Measurements from ENCODE around the gene CDH13. TPM values are rescaled to one million over a fixed set of nuclear protein-coding genes. Genes with fewer than 3 reads are reported as not detected.
A peak's percentile ranks its signal among the peaks of the same experiment; 100 is the strongest.

CDH13 gene
- total and polyA plus RNA-seq, 10 of the 15 experiments (the other 5 are each of a cell fraction or from before 2014, with no cell fraction given): under 0.01 to 0.05 TPM; not detected in 8

- FAIRE-seq: peak; percentile 35
- POLR2A ChIA-PET: no interaction called here
- SMC1A ChIA-PET (ENCODE audit: uncharacterized antibody, unreplicated experiment): no interaction called here
- intact Hi-C loops (cut with micrococcal nuclease; ENCODE audit: unreplicated experiment): no loop called here
- peak; percentile 61 for ATAC-seq
- no peaks in the 10 kb centered on the region for H3K27me3 ChIP-seq (replicated peaks in 1 of 2; ENCODE audit: control insufficient read depth in 2 of 2, insufficient read depth in 2 of 2, low read length in 1 of 2)
- 0% methylated on average over 2 of the region's 2 CpGs for WGBS (ENCODE audit: insufficient coverage, insufficient replicate concordance, low lambda C conversion rate, missing lambda C conversion rate)
- H3K9me3 ChIP-seq (replicated peaks; ENCODE audit: control insufficient read depth, insufficient read depth, low read length): peaks cover 14% of the 10 kb centered on the region
- H3K27ac ChIP-seq (ENCODE audit: control insufficient read depth, insufficient read depth): no peak overlapping the region
- H4K20me1 ChIP-seq (ENCODE audit: control insufficient read depth, insufficient read depth): no peaks in the 10 kb centered on the region
- H3K4me2 ChIP-seq (ENCODE audit: control insufficient read depth, insufficient read depth): no peak overlapping the region
- no peaks in the 10 kb centered on the region for H3K36me3 ChIP-seq (ENCODE audit: control insufficient read depth in 2 of 2, insufficient read depth in 2 of 2, low read length in 1 of 2)
- H3K79me2 ChIP-seq (ENCODE audit: control insufficient read depth, insufficient read depth, low read length): no peaks in the 10 kb centered on the region
- no peak overlapping the region for H3K9ac ChIP-seq (ENCODE audit: control insufficient read depth, insufficient read depth, low read length)
- no TSS peak for BruUV-seq (replicated peaks)
- no peak overlapping the region for H3K4me3 ChIP-seq
- RAD21 ChIA-PET (ENCODE audit: unreplicated experiment): no interaction called here
- H2AFZ ChIP-seq (ENCODE audit: control insufficient read depth, low read depth, low read length): no peak overlapping the region
- DNase-seq (ENCODE audit: low read depth, low spot score): no peak
- no peaks in the 10 kb centered on the region for H3K4me1 ChIP-seq (ENCODE audit: control insufficient read depth, insufficient read depth, low read length)
- CTCF ChIA-PET: no interaction called here
- in situ Hi-C loops (cut with MboI): no loop called here
- no peak for TF ChIP-seq MTA3 (IDR thresholded peaks at IDR 0.05; ENCODE audit: borderline replicate concordance, low read length)
- 0 out of 2 replicates have a peak, but pooled peaks have one; percentile 28 for TF ChIP-seq JUNB (IDR thresholded peaks at IDR 0.05)
- TF ChIP-seq MEF2B (IDR thresholded peaks at IDR 0.05; ENCODE audit: partially characterized antibody, poor library complexity, severe bottlenecking): peak; percentile 29
- no peak for TF ChIP-seq ATF3 (IDR thresholded peaks at IDR 0.05; ENCODE audit: borderline replicate concordance, extremely low read depth, low read depth, low read length)
- TF ChIP-seq TCF7 (IDR thresholded peaks at IDR 0.05; ENCODE audit: borderline replicate concordance): no peak
- TF ChIP-seq RUNX3 (IDR thresholded peaks at IDR 0.05; ENCODE audit: low read length): peak; percentile 79
- TF ChIP-seq, protein P1, sequence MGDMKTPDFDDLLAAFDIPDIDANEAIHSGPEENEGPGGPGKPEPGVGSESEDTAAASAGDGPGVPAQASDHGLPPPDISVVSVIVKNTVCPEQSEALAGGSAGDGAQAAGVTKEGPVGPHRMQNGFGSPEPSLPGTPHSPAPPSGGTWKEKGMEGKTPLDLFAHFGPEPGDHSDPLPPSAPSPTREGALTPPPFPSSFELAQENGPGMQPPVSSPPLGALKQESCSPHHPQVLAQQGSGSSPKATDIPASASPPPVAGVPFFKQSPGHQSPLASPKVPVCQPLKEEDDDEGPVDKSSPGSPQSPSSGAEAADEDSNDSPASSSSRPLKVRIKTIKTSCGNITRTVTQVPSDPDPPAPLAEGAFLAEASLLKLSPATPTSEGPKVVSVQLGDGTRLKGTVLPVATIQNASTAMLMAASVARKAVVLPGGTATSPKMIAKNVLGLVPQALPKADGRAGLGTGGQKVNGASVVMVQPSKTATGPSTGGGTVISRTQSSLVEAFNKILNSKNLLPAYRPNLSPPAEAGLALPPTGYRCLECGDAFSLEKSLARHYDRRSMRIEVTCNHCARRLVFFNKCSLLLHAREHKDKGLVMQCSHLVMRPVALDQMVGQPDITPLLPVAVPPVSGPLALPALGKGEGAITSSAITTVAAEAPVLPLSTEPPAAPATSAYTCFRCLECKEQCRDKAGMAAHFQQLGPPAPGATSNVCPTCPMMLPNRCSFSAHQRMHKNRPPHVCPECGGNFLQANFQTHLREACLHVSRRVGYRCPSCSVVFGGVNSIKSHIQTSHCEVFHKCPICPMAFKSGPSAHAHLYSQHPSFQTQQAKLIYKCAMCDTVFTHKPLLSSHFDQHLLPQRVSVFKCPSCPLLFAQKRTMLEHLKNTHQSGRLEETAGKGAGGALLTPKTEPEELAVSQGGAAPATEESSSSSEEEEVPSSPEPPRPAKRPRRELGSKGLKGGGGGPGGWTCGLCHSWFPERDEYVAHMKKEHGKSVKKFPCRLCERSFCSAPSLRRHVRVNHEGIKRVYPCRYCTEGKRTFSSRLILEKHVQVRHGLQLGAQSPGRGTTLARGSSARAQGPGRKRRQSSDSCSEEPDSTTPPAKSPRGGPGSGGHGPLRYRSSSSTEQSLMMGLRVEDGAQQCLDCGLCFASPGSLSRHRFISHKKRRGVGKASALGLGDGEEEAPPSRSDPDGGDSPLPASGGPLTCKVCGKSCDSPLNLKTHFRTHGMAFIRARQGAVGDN (IDR thresholded peaks at IDR 0.05): no peak
- TF ChIP-seq FOXM1 (IDR thresholded peaks at IDR 0.05; ENCODE audit: low read depth, low read length): peak; percentile 63; the same call in 1 of the 2 replicates
- 0 out of 2 replicates have a peak, but pooled peaks have one; percentile 25 for TF ChIP-seq CBFB (IDR thresholded peaks at IDR 0.05; ENCODE audit: low read depth)
- peak; percentile 65; the same call in 1 of the 2 replicates for TF ChIP-seq NFIC (IDR thresholded peaks at IDR 0.05; ENCODE audit: low read depth, low read length)
- peak; percentile 77 for TF ChIP-seq MEF2A (IDR thresholded peaks at IDR 0.05; ENCODE audit: insufficient read depth, low read depth, low read length)
- no peak for TF ChIP-seq RELB (IDR thresholded peaks at IDR 0.05; ENCODE audit: low read depth)
- no peak; a peak in 1 of 4 replicates for TF ChIP-seq ETV6 (conservative IDR thresholded peaks at IDR 0.05 in 1 of 2, IDR thresholded peaks at IDR 0.05 in 1 of 2; ENCODE audit: borderline replicate concordance in 1 of 2, low read depth in 1 of 2)
- peak; percentile 63 for TF ChIP-seq ATF2 (IDR thresholded peaks at IDR 0.05; ENCODE audit: low read length)
Measured at GRCh38 chr16:82728901-82729300, 102.1 kb downstream of the CDH13 start.
